Measurements from ENCODE around the gene IGSF9B. TPM values are rescaled to one million over a fixed set of nuclear protein-coding genes. Genes with fewer than 3 reads are reported as not detected.

IGSF9B gene
- total RNA-seq, 1 donor from 2014 or later: 13.1 TPM

DNA sequence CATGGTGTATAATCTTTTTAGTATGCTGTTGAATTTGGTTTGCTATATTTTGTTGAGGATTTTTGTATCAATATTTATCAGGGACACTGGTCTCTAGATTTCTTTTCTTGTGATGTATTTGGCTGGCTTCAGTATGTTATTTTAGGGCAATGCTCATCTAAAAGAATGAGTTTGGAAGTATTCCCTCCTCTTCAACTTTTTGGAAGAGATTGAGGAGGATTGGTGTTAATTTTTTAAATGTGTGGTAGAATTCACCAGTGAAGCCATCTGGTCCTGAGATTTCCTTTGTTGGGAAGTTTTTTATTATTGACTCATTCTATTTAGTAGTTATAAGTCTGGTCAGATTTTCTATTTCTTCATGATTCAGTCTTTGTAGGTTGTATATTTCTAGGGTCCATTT lies 89.3 kb downstream of the IGSF9B start:
- Mint-ChIP-seq H3K4me3 (ENCODE audit: unreplicated experiment) (no peak overlapping the region), H3K27me3 (ENCODE audit: low read depth, unreplicated experiment) (peaks cover 3% of the 10 kb centered on the region), H3K9me3 (ENCODE audit: unreplicated experiment) (peaks cover 3% of the 10 kb centered on the region), H3K36me3 (ENCODE audit: low read depth, unreplicated experiment) (no peaks in the 10 kb centered on the region), H3K27ac (ENCODE audit: unreplicated experiment) (no peak overlapping the region), H3K4me1 (ENCODE audit: low read depth, unreplicated experiment) (peaks cover 5% of the 10 kb centered on the region)
- Histone ChIP-seq H3K4me2 (ENCODE audit: low read length) (no peak overlapping the region), H3K4me1 (ENCODE audit: insufficient read depth, low read length) (no peaks in the 10 kb centered on the region), H3K9me3 (ENCODE audit: insufficient read depth, low read depth, low read length) (no peaks in the 10 kb centered on the region), H2AFZ (ENCODE audit: low read depth, low read length) (no peak overlapping the region), H4K20me1 (ENCODE audit: insufficient read depth, low read length) (no peaks in the 10 kb centered on the region), H3K27ac (ENCODE audit: low read depth, low read length) (no peak overlapping the region), H3K9ac (ENCODE audit: low read length) (no peak overlapping the region), H3K27me3 (ENCODE audit: insufficient read depth, low read length) (no peaks in the 10 kb centered on the region), H3K36me3 (ENCODE audit: insufficient read depth, low read length) (no peaks in the 10 kb centered on the region), H3K4me3 (ENCODE audit: insufficient read depth, low read depth, low read length) (no peak overlapping the region), H3K79me2 (ENCODE audit: insufficient read depth, low read length) (no peaks in the 10 kb centered on the region)
- no peak for FAIRE-seq
- TF ChIP-seq EZH2 (IDR thresholded peaks at IDR 0.05; ENCODE audit: insufficient read depth, low read length): no peak
- TF ChIP-seq, protein P1, sequence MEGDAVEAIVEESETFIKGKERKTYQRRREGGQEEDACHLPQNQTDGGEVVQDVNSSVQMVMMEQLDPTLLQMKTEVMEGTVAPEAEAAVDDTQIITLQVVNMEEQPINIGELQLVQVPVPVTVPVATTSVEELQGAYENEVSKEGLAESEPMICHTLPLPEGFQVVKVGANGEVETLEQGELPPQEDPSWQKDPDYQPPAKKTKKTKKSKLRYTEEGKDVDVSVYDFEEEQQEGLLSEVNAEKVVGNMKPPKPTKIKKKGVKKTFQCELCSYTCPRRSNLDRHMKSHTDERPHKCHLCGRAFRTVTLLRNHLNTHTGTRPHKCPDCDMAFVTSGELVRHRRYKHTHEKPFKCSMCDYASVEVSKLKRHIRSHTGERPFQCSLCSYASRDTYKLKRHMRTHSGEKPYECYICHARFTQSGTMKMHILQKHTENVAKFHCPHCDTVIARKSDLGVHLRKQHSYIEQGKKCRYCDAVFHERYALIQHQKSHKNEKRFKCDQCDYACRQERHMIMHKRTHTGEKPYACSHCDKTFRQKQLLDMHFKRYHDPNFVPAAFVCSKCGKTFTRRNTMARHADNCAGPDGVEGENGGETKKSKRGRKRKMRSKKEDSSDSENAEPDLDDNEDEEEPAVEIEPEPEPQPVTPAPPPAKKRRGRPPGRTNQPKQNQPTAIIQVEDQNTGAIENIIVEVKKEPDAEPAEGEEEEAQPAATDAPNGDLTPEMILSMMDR (IDR thresholded peaks at IDR 0.05; ENCODE audit: insufficient read depth, low read depth, low read length): no peak
- DNase-seq (ENCODE audit: low read depth): no peak

DNA sequence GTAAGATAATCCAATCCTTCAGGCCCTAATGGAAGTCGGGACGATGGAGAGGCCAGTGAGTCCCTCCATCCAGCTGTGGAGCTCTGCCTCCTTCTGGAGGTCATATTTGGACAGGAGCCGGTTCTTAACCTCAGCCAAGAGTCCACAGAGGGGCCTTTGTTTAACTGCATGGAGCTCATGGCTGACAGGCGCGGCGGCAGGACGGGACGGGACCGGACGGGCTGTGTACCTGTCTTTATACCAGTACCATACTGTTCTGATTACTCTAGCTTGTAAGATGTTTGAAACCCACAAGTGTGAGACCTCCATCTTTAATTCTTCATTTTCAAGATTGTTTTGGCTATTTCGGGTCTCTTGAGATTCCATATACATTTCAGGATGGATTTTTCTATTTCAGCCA lies 91.3 kb downstream of the IGSF9B start:
- no peak overlapping the region for H3K27ac ChIP-seq (ENCODE audit: low read depth, low read length)
- no peaks in the 10 kb centered on the region for H3K79me2 ChIP-seq (ENCODE audit: insufficient read depth, low read length)
- DNase-seq (ENCODE audit: low read depth) (no peak), FAIRE-seq (no peak)
- Mint-ChIP-seq H3K4me3 (ENCODE audit: unreplicated experiment) (no peak overlapping the region), H3K4me1 (ENCODE audit: low read depth, unreplicated experiment) (no peaks in the 10 kb centered on the region), H3K36me3 (ENCODE audit: low read depth, unreplicated experiment) (no peaks in the 10 kb centered on the region), H3K27ac (ENCODE audit: unreplicated experiment) (no peak overlapping the region), H3K9me3 (ENCODE audit: unreplicated experiment) (peaks cover 3% of the 10 kb centered on the region), H3K27me3 (ENCODE audit: low read depth, unreplicated experiment) (no peaks in the 10 kb centered on the region)
- H3K4me2 ChIP-seq (ENCODE audit: low read length): no peak overlapping the region
- H3K9me3 ChIP-seq (ENCODE audit: insufficient read depth, low read depth, low read length): no peaks in the 10 kb centered on the region
- no peaks in the 10 kb centered on the region for H3K4me1 ChIP-seq (ENCODE audit: insufficient read depth, low read length)
- H3K27me3 ChIP-seq (ENCODE audit: insufficient read depth, low read length): no peaks in the 10 kb centered on the region
- no peak overlapping the region for H2AFZ ChIP-seq (ENCODE audit: low read depth, low read length)
- H3K36me3 ChIP-seq (ENCODE audit: insufficient read depth, low read length): no peaks in the 10 kb centered on the region
- no peak overlapping the region for H3K9ac ChIP-seq (ENCODE audit: low read length)
- no peak for TF ChIP-seq EZH2 (IDR thresholded peaks at IDR 0.05; ENCODE audit: insufficient read depth, low read length)
- TF ChIP-seq, protein P1 (IDR thresholded peaks at IDR 0.05; ENCODE audit: insufficient read depth, low read depth, low read length): no peak
- H4K20me1 ChIP-seq (ENCODE audit: insufficient read depth, low read length): no peaks in the 10 kb centered on the region
- H3K4me3 ChIP-seq (ENCODE audit: insufficient read depth, low read depth, low read length): no peak overlapping the region

DNA sequence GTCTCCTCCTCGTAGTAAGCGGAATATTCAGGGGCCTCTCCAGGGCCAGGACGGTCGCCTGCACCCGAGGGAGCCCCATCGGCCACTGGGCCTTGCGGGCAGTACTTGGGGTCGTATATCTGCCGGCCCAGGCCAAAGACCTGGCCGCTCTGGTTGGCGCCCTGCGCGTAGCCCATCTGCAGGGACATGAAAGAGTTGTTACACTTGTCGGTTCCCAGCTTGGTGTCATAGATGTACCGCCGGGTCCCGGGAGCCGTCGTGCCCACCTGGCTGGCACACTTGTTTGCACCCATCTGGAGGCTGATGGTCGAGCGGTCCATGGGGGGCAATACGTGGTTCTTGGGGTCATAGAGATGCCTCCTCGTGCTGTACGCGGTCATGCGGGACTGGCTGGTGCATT lies 92.0 kb downstream of the IGSF9B start:
- H3K4me3 ChIP-seq (ENCODE audit: insufficient read depth, low read depth, low read length): no peak overlapping the region
- FAIRE-seq: no peak
- no peaks in the 10 kb centered on the region for H3K4me1 ChIP-seq (ENCODE audit: insufficient read depth, low read length)

More for the DNA sequence above, 92.0 kb downstream of the IGSF9B start:
- H3K36me3 ChIP-seq (ENCODE audit: insufficient read depth, low read length): no peaks in the 10 kb centered on the region
- Mint-ChIP-seq H3K4me1 (ENCODE audit: low read depth, unreplicated experiment) (no peaks in the 10 kb centered on the region), H3K27me3 (ENCODE audit: low read depth, unreplicated experiment) (no peaks in the 10 kb centered on the region), H3K27ac (ENCODE audit: unreplicated experiment) (no peak overlapping the region), H3K4me3 (ENCODE audit: unreplicated experiment) (no peak overlapping the region), H3K36me3 (ENCODE audit: low read depth, unreplicated experiment) (no peaks in the 10 kb centered on the region), H3K9me3 (ENCODE audit: unreplicated experiment) (peaks cover 3% of the 10 kb centered on the region)
- H3K4me2 ChIP-seq (ENCODE audit: low read length): no peak overlapping the region
- TF ChIP-seq, protein P1 (IDR thresholded peaks at IDR 0.05; ENCODE audit: insufficient read depth, low read depth, low read length): no peak
- no peak for TF ChIP-seq EZH2 (IDR thresholded peaks at IDR 0.05; ENCODE audit: insufficient read depth, low read length)
- no peak for DNase-seq (ENCODE audit: low read depth)
- H3K27me3 ChIP-seq (ENCODE audit: insufficient read depth, low read length): no peaks in the 10 kb centered on the region
- no peaks in the 10 kb centered on the region for H4K20me1 ChIP-seq (ENCODE audit: insufficient read depth, low read length)
- H3K27ac ChIP-seq (ENCODE audit: low read depth, low read length): no peak overlapping the region
- no peaks in the 10 kb centered on the region for H3K79me2 ChIP-seq (ENCODE audit: insufficient read depth, low read length)
- no peaks in the 10 kb centered on the region for H3K9me3 ChIP-seq (ENCODE audit: insufficient read depth, low read depth, low read length)
- H2AFZ ChIP-seq (ENCODE audit: low read depth, low read length): no peak overlapping the region
- H3K9ac ChIP-seq (ENCODE audit: low read length): no peak overlapping the region
